GM13977 (cell line): ENCODE results near the gene SMG9.

ENCODE experiments used
- DNase-seq: peaks from one replicate; pipeline ENCODE4 v3.0.0; 2012; ENCODE audit warnings: low spot score
- in situ Hi-C: fragments of 300-500 bp; cut with MboI; formaldehyde crosslinking; loops from one replicate; pipeline ENCODE4 v1.12.0; 2022; ENCODE audit warnings: low sequenced_read_pairs, low pct_unique_long_range_greater_than_20kb, mixed read lengths, inconsistent platforms; ENCODE audit not compliant: unreplicated experiment
- TF ChIP-seq, protein P1 (sequence below): IDR thresholded peaks from 2 replicates; pipeline ENCODE4 v1.5.1; 2012; ENCODE audit warnings: mild to moderate bottlenecking, control low read depth; ENCODE audit not compliant: insufficient read depth; ENCODE audit errors: extremely low read depth, missing control alignments

Gene SMG9

DNA sequence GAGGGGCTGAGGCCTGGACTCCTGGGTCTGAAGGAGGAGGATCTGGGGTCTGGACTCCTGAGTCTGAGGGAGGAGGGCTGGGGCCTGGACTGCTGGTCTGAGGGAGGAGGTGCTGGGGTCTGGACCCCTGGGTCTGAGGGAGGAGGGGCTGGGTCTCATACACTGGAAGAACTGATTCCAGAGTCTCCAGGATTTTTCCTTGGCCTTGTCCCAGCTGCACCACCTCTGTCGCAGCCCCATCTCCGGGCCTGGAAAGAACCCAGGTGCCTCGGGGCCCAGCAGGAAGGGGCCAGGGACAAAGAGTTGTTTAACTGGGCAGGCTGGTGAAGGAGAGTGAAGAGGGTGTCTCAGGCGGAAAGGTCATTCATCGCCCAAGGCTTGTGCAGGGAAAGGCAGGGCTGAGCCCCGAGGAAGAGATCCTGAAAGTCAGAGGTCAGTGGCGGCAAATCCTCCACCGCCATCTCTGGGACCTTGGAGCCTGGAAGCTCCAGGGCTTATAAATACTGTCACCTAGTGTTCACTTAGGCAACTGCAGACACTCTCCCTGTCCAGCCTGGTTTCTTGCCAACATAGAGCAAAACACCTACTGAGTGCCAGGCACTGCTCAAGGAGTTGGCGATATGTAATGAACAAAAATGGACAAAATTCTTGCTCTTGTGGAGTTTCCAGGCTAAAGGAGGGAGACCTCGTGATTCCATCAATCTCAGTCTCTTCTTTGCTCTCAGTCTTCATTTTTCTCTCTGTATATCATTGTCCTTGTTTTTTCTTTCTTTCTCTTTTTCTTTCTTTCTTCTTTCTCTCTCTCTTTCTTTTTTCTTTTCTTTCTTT lies 30.4 kb upstream of the SMG9 start:
- peak; percentile 74 for DNase-seq
- TF ChIP-seq, protein P1, sequence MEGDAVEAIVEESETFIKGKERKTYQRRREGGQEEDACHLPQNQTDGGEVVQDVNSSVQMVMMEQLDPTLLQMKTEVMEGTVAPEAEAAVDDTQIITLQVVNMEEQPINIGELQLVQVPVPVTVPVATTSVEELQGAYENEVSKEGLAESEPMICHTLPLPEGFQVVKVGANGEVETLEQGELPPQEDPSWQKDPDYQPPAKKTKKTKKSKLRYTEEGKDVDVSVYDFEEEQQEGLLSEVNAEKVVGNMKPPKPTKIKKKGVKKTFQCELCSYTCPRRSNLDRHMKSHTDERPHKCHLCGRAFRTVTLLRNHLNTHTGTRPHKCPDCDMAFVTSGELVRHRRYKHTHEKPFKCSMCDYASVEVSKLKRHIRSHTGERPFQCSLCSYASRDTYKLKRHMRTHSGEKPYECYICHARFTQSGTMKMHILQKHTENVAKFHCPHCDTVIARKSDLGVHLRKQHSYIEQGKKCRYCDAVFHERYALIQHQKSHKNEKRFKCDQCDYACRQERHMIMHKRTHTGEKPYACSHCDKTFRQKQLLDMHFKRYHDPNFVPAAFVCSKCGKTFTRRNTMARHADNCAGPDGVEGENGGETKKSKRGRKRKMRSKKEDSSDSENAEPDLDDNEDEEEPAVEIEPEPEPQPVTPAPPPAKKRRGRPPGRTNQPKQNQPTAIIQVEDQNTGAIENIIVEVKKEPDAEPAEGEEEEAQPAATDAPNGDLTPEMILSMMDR: peak; percentile 94
- in situ Hi-C loops: loop anchor here (5.0 kb wide), 1 partner anchor 38 kb away; no protein-coding TSS in a partner anchor

GRCh38 chr19:43784241-43784980 lies 29.6 kb upstream of the SMG9 start:
- TF ChIP-seq, protein P1: no peak
- in situ Hi-C loops: loop anchor here (5.0 kb wide), 1 partner anchor 37 kb away; no protein-coding TSS in a partner anchor
- peak; percentile 53 for DNase-seq

- in situ Hi-C loops: loop anchor here (5.0 kb wide), 1 partner anchor 36 kb away; no protein-coding TSS in a partner anchor
- DNase-seq: no peak
- TF ChIP-seq, protein P1: no peak
These were observed 28.9 kb upstream of the SMG9 start for GRCh38 chr19:43783636-43784035.

GRCh38 chr19:43782689-43783231 lies 28.0 kb upstream of the SMG9 start:
- in situ Hi-C loops: loop anchor here (5.0 kb wide), 1 partner anchor 35 kb away; no protein-coding TSS in a partner anchor
- TF ChIP-seq, protein P1: no peak
- DNase-seq: no peak

- no peak for DNase-seq
- TF ChIP-seq, protein P1: no peak
- in situ Hi-C loops: loop anchor here (5.0 kb wide), 1 partner anchor 35 kb away; no protein-coding TSS in a partner anchor
These were observed 27.5 kb upstream of the SMG9 start for GRCh38 chr19:43782311-43782660.

DNA sequence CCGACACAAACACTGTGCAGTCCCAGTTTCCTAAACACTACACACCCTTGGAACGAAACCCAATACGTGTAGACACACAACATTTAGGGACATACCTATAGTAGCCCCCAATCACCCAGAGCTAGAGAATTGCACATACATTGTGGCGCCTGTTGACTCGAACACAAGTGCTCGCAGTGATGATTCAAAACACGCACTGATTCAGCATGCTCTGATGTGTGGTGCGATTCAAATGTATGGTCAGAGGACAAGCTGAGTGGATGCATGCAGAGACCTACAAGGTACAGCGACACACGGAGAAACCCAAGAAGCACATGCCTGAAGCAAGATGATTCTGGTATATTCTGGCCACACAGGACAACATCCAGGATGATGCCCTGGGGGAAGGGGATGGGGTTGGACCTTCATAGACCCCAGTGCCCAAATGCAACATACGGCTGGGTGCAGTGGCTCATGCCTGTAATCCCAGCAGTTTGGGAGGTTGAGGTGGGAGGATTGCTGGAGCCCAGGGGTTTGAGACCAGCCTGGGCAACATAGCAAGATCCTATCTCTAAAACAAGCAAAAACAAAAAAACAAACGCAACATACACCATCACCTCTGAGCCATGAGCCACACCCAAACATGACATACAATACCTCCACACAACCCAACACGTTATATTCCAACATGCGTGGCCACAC lies 27.0 kb upstream of the SMG9 start:
- TF ChIP-seq, protein P1: no peak
- in situ Hi-C loops: loop anchor here (5.0 kb wide), 1 partner anchor 34 kb away; no protein-coding TSS in a partner anchor

More for the DNA sequence above, 27.0 kb upstream of the SMG9 start:
- peak; percentile 28 for DNase-seq
